PC-9 (cell line): ENCODE measurements around the gene NSUN6. TPM values are rescaled to one million over a fixed set of nuclear protein-coding genes. Genes with fewer than 3 reads are reported as not detected.

Source experiments
- BruUV-seq: library from RNA; stranded (reverse); fragments of 400-500 nt; replicated peaks from 2 replicates; lab custom pipeline; 2021; lab: Mats Ljungman, UMichigan
- CTCF ChIA-PET: fragments of 300-600 bp; sonication (Branson Sonifier 250); formaldehyde crosslinking; loops from one replicate; lab custom pipeline; 2022; ENCODE audit warnings: antibody characterized with exemption; lab: Charles Lee
- POLR2A ChIA-PET: fragments of 300-600 bp; sonication (Branson Sonifier 250); formaldehyde crosslinking; loops from one replicate; lab custom pipeline; 2022; ENCODE audit warnings: antibody characterized with exemption; ENCODE audit not compliant: unreplicated experiment; lab: Charles Lee
- DNase-seq, 2 experiments: peaks; one replicate each; pipeline versions ENCODE4 v3.0.0 to v3.0.0-alpha.2; 2015 to 2022; ENCODE audit warnings: mixed read lengths in 1 of 2
- H2AFZ ChIP-seq: fragments of 200-600 bp; sonication (generic); 2 replicates; pipeline ENCODE4 v1.8.1; 2017; ENCODE audit warnings: antibody characterized with exemption
- H3F3A ChIP-seq: fragments of 200-600 bp; sonication (generic); 2 replicates; pipeline ENCODE4 v1.8.1; 2017; ENCODE audit warnings: antibody characterized with exemption, mild to moderate bottlenecking, low read depth; ENCODE audit not compliant: insufficient read depth
- H3K27ac ChIP-seq: fragments of 200-600 bp; sonication (generic); 2 replicates; pipeline ENCODE4 v1.6.1; 2016; ENCODE audit warnings: mixed run types
- H3K27me3 ChIP-seq: fragments of 200-600 bp; sonication (generic); 2 replicates; pipeline ENCODE4 v1.6.1; 2016; ENCODE audit warnings: low read depth, mixed run types; ENCODE audit not compliant: insufficient read depth
- H3K36me3 ChIP-seq: fragments of 200-600 bp; sonication (generic); 2 replicates; pipeline ENCODE4 v1.6.1; 2016; ENCODE audit warnings: low read depth, mixed run types
- H3K4me1 ChIP-seq: fragments of 200-600 bp; sonication (generic); replicated peaks from 2 replicates; pipeline ENCODE4 v1.6.1; 2016; ENCODE audit warnings: mixed run types; ENCODE audit not compliant: insufficient read depth
- H3K4me2 ChIP-seq: fragments of 200-600 bp; sonication (generic); 2 replicates; pipeline ENCODE4 v1.6.1; 2017; ENCODE audit warnings: mixed run types
- H3K4me3 ChIP-seq: fragments of 200-600 bp; sonication (generic); 2 replicates; pipeline ENCODE4 v1.6.1; 2016; ENCODE audit warnings: mixed run types
- H3K79me2 ChIP-seq: fragments of 200-600 bp; sonication (generic); 2 replicates; pipeline ENCODE4 v1.6.1; 2017; ENCODE audit warnings: low read depth, mixed run types
- H3K9me2 ChIP-seq: fragments of 200-600 bp; sonication (generic); 2 replicates; pipeline ENCODE4 v1.8.1; 2017; ENCODE audit warnings: mild to moderate bottlenecking; ENCODE audit not compliant: insufficient read depth
- H3K9me3 ChIP-seq: fragments of 200-600 bp; sonication (generic); 2 replicates; pipeline ENCODE4 v1.8.1; 2016; ENCODE audit warnings: low read depth; ENCODE audit not compliant: insufficient read depth
- H4K20me1 ChIP-seq: fragments of 200-600 bp; sonication (generic); 2 replicates; pipeline ENCODE4 v1.8.1; 2017; ENCODE audit not compliant: insufficient read depth
- CTCF ChIP-seq: fragments of 200-600 bp; sonication (generic); conservative IDR thresholded peaks from 2 replicates; pipeline ENCODE4 v1.6.1; 2017; ENCODE audit warnings: mixed run types, antibody characterized with exemption, mild to moderate bottlenecking, moderate library complexity
- EZH2 ChIP-seq: fragments of 200-600 bp; sonication (generic); IDR thresholded peaks from 2 replicates; pipeline ENCODE4 v1.8.0; 2017; ENCODE audit warnings: antibody characterized with exemption, low read depth
- intact Hi-C: fragments of 100-400 bp; cut with micrococcal nuclease; formaldehyde crosslinking; loops from one replicate; pipeline ENCODE4 v1.10.0; 2022; ENCODE audit not compliant: unreplicated experiment
- total RNA-seq: library from RNA; stranded (reverse); gene quantifications from 2 replicates; pipeline ENCODE4 v1.2.3, GENCODE V29; 2021

Gene NSUN6
- total RNA-seq, 1 experiment from 2014 or later, result 11.9 TPM

DNA sequence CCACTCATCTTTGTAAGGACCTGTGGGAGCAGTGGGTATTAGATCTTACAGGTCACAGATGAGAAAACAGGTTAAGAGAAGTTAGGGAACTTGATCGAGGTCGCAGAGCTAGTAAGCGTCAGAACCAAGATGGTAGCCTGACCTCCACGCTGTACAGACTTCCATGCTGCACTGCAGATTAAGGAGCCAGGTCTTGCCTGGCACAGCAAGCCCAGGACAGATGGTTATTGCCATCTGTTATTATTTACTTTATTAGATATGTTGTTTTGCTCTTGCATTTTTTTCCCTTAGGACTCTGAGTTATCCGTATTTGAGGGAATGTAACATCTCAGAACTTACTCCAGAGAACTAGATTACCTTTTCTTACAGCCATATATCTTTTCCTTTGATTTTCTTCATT, 147.2 kb downstream of the NSUN6 start:
- Histone ChIP-seq H3K9me3 (no peaks in the 10 kb centered on the region), H3F3A (no peaks in the 10 kb centered on the region), H3K79me2 (no peaks in the 10 kb centered on the region), H3K4me1 (no peaks in the 10 kb centered on the region), H3K9me2 (no peaks in the 10 kb centered on the region), H2AFZ (no peak overlapping the region), H3K27ac (no peak overlapping the region), H3K4me3 (no peak overlapping the region), H3K4me2 (no peak overlapping the region), H3K36me3 (no peaks in the 10 kb centered on the region), H4K20me1 (no peaks in the 10 kb centered on the region), H3K27me3 (no peaks in the 10 kb centered on the region; the same call in 1 of the 2 replicates)
- intact Hi-C loops, result no loop called here
- TF ChIP-seq EZH2, result no peak
- ChIA-PET POLR2A (no interaction called here), CTCF (no interaction called here)
- no peak for DNase-seq
- BruUV-seq, result no TSS peak

DNA sequence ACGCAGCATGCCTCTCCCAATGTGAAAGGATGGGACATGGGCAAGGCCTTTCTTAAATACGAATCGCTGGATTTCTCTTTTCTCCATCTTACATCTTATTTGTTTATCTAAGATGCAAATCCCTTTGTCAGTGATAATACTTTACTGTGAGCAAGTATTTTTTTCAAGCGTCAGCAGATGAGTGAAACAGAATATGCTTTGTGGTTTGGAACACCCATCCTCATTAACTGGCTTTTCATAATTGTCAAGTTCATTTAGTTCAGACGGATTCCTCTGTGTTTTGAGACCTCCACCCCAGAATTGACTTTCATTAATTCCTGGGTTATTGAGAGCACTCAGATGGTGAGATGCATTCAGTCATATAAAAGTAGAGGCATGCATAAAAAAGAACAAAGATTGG, 149.8 kb downstream of the NSUN6 start:
- no peak for DNase-seq
- Histone ChIP-seq H3K4me1 (no peaks in the 10 kb centered on the region), H3K9me2 (no peaks in the 10 kb centered on the region), H3K4me3 (no peak overlapping the region), H2AFZ (no peak overlapping the region), H4K20me1 (no peaks in the 10 kb centered on the region), H3K9me3 (no peaks in the 10 kb centered on the region), H3F3A (no peaks in the 10 kb centered on the region), H3K79me2 (no peaks in the 10 kb centered on the region), H3K27me3 (no peaks in the 10 kb centered on the region; the same call in 1 of the 2 replicates), H3K36me3 (no peaks in the 10 kb centered on the region), H3K4me2 (no peak overlapping the region; the same call in 1 of the 2 replicates), H3K27ac (no peak overlapping the region)
- no peak for TF ChIP-seq EZH2
- TF ChIP-seq CTCF, result no peak
- BruUV-seq, result no TSS peak
- ChIA-PET CTCF (no interaction called here), POLR2A (no interaction called here)
- intact Hi-C loops, result no loop called here

DNA sequence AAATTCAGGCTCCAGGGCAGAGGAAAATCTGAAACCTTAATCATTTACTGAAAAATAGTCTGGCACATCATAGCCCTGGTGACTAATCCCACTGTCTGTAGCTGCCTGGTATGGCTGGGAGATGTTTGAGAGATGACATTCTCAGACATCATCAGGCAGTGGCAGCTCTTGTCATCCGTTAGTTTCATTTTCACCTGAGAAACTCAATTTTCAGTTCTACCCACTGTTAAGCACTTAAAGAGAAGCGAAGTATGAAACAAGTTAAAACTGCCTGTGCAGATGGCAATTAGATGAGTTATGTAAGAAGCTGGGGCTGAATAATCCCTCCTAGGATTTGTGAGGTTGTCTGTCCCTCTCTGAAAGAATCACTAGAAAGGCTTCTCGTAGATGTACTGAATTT, 150.2 kb downstream of the NSUN6 start:
- Histone ChIP-seq H3F3A (no peaks in the 10 kb centered on the region), H3K79me2 (no peaks in the 10 kb centered on the region), H3K27me3 (no peaks in the 10 kb centered on the region; the same call in 1 of the 2 replicates), H3K4me3 (no peak overlapping the region), H3K4me2 (no peak overlapping the region; the same call in 1 of the 2 replicates), H3K36me3 (no peaks in the 10 kb centered on the region), H3K4me1 (no peaks in the 10 kb centered on the region), H3K9me3 (no peaks in the 10 kb centered on the region), H3K9me2 (no peaks in the 10 kb centered on the region), H4K20me1 (no peaks in the 10 kb centered on the region), H3K27ac (no peak overlapping the region), H2AFZ (no peak overlapping the region)
- BruUV-seq, result no TSS peak
- ChIA-PET POLR2A (no interaction called here), CTCF (no interaction called here)
- intact Hi-C loops, result no loop called here
- no peak for DNase-seq
- TF ChIP-seq CTCF (no peak), EZH2 (no peak)

GRCh38 chr10:18500576-18500975, 150.8 kb downstream of the NSUN6 start:
- no TSS peak for BruUV-seq
- TF ChIP-seq CTCF (no peak), EZH2 (no peak)

More at GRCh38 chr10:18500576-18500975, 150.8 kb downstream of the NSUN6 start:
- no peak overlapping the region for H3K4me2 ChIP-seq
- no peaks in the 10 kb centered on the region; the same call in 1 of the 2 replicates for H3K27me3 ChIP-seq
- H3K9me2 ChIP-seq, result no peaks in the 10 kb centered on the region
- H3F3A ChIP-seq, result no peaks in the 10 kb centered on the region
- H2AFZ ChIP-seq, result no peak overlapping the region
- intact Hi-C loops, result no loop called here
- no peaks in the 10 kb centered on the region for H3K4me1 ChIP-seq
- no peaks in the 10 kb centered on the region for H4K20me1 ChIP-seq
- H3K79me2 ChIP-seq, result no peaks in the 10 kb centered on the region
- no peaks in the 10 kb centered on the region for H3K9me3 ChIP-seq
- ChIA-PET CTCF (no interaction called here), POLR2A (no interaction called here)
- no peaks in the 10 kb centered on the region for H3K36me3 ChIP-seq
- no peak overlapping the region for H3K4me3 ChIP-seq
- H3K27ac ChIP-seq, result no peak overlapping the region
- no peak for DNase-seq
